ENCODE results near the gene CLCA1. TPM values are rescaled to one million over a fixed set of nuclear protein-coding genes. Genes with fewer than 3 reads are reported as not detected.
A peak's percentile ranks its signal among the peaks of the same experiment; 100 is the strongest.

CLCA1 gene, protein sequence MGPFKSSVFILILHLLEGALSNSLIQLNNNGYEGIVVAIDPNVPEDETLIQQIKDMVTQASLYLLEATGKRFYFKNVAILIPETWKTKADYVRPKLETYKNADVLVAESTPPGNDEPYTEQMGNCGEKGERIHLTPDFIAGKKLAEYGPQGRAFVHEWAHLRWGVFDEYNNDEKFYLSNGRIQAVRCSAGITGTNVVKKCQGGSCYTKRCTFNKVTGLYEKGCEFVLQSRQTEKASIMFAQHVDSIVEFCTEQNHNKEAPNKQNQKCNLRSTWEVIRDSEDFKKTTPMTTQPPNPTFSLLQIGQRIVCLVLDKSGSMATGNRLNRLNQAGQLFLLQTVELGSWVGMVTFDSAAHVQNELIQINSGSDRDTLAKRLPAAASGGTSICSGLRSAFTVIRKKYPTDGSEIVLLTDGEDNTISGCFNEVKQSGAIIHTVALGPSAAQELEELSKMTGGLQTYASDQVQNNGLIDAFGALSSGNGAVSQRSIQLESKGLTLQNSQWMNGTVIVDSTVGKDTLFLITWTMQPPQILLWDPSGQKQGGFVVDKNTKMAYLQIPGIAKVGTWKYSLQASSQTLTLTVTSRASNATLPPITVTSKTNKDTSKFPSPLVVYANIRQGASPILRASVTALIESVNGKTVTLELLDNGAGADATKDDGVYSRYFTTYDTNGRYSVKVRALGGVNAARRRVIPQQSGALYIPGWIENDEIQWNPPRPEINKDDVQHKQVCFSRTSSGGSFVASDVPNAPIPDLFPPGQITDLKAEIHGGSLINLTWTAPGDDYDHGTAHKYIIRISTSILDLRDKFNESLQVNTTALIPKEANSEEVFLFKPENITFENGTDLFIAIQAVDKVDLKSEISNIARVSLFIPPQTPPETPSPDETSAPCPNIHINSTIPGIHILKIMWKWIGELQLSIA
- under 1 TPM; 0.06 to 0.10 TPM for total RNA-seq
- polyA plus RNA-seq (ENCODE audit: insufficient read length in 2 of 2), result not detected
- long read RNA-seq, donor 1, result 0 reads
- long read RNA-seq, donor 2, result 0 reads
- long read RNA-seq, donor 3, result 0 reads
- long read RNA-seq, donor 4, result 0 reads

DNA sequence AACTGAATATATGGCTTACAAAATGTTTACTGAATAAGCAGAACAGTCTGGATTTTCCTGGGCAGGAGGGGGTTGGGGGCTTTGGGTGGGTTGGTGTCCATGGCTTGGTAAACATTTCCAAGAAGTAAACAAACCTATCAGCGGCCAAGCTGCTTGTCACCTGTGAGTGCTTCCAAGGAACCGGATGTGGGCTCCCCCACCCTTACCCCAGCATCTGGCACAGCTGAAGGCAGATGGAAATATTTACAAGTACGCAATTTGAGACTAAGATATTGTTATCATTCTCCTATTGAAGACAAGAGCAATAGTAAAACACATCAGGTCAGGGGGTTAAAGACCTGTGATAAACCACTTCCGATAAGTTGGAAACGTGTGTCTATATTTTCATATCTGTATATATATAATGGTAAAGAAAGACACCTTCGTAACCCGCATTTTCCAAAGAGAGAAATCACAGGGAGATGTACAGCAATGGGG, at the start of gene CLCA1:
TSS of gene CLCA1 (plus strand) at position 427 of the 477 bp plus-strand sequence. CDS start at position 472, 45 bp downstream.
- 80% methylated on average over 1 of the region's 7 CpGs for WGBS (ENCODE audit: insufficient coverage)
- H3K9me3 ChIP-seq (ENCODE audit: control insufficient read depth, insufficient read depth, low read length), result no peaks in the 10 kb centered on the region
- no peak for DNase-seq (ENCODE audit: low read depth in 4 of 6, low spot score in 6 of 6)
- H3K4me3 ChIP-seq (ENCODE audit: low read depth, low read length), result no peak within 1 kb of the TSS
- H3K4me1 ChIP-seq (ENCODE audit: control insufficient read depth, insufficient read depth, low read length), result no peaks in the 10 kb centered on the region
- H3K27me3 ChIP-seq (ENCODE audit: control insufficient read depth, insufficient read depth, low read length), result no peaks in the 10 kb centered on the region
- no peaks in the 10 kb centered on the region for H3K36me3 ChIP-seq (ENCODE audit: control insufficient read depth, insufficient read depth, low read length)
- no peak within 1 kb of the TSS for H3K27ac ChIP-seq (ENCODE audit: low read depth, low read length)

DNA sequence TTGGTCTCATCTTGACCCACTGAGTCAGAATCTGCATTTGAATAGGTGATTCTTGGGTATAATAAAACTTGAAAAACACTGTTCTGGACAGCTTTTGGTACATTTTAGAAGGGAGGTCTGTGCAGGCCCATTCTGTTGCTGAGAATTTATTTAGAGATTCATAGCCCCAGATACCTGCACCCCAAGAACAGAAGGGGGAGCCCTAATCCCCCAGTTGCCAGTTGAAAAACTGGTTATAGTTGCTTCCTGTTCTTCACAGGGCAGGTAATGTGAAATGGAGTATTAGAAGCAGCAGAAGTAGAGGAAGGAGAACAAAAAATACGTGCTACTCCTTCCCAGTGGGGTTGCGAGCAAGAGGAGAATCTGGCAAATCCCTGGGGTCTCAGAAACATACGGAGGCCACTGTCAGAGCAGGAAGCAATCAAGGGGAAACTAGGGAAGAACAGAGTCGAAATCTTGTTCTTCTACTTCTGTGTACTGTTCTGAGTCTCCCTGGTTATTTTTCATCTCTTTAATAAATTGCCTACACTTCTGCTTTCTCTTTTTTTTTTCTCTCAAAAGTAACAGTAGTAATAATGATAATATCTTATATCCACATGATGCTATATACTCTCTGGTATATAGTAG, 49.3 kb upstream of the CLCA1 start:
- DNase-seq (ENCODE audit: low read depth in 4 of 6, low spot score in 6 of 6), result peak in 2 of 6 donors; percentile 12 to 15
- 51% methylated on average over 3 of the region's 4 CpGs for WGBS (ENCODE audit: insufficient coverage)
- H3K9me3 ChIP-seq (ENCODE audit: control insufficient read depth, insufficient read depth, low read length), result no peaks in the 10 kb centered on the region

DNA sequence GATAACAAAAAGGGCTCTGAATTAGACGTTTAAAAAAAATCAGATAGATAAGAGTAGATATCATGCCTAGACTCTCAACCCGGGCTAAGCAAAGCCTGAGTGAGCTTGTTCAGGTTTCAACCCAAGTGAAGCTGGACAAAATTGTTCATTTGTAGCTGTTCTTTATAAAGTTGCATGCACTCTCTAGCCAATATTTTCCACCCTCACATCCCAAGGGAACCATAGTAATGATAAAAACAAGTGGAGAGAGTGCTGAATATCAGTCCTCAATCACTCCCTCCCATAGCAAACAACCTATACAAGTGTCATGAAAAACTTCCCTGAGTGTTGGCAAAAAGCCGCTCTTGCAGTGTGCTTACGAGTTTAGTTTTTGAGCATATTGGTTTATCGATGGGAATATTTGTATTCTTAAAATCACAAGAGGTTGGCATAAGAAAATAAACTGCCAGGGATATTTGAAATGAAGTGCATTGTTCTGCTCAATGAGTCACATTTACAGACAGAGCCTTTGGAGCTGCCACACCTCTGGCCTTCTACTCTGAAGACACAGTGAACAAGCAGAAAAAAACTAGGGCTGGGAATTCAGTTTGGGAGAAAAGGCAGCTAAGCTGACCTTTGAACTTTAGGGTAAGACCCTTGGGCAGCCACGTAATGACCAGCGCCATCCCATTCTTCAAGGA, 47.0 kb upstream of the CLCA1 start:
- Histone ChIP-seq H3K27me3 (ENCODE audit: control insufficient read depth, insufficient read depth, low read length) (no peaks in the 10 kb centered on the region), H3K9me3 (ENCODE audit: control insufficient read depth, insufficient read depth, low read length) (no peaks in the 10 kb centered on the region), H3K4me3 (ENCODE audit: low read depth, low read length) (no peak overlapping the region), H3K27ac (ENCODE audit: low read depth, low read length) (no peak overlapping the region), H3K36me3 (ENCODE audit: control insufficient read depth, insufficient read depth, low read length) (no peaks in the 10 kb centered on the region), H3K4me1 (ENCODE audit: control insufficient read depth, insufficient read depth, low read length) (no peaks in the 10 kb centered on the region)
- 50% methylated on average over 1 of the region's 7 CpGs for WGBS (ENCODE audit: insufficient coverage)
- no peak for DNase-seq (ENCODE audit: low read depth in 4 of 6, low spot score in 6 of 6)

More for the DNA sequence above, 49.3 kb upstream of the CLCA1 start:
- Histone ChIP-seq H3K4me1 (ENCODE audit: control insufficient read depth, insufficient read depth, low read length) (no peaks in the 10 kb centered on the region), H3K4me3 (ENCODE audit: low read depth, low read length) (no peak overlapping the region), H3K36me3 (ENCODE audit: control insufficient read depth, insufficient read depth, low read length) (no peaks in the 10 kb centered on the region), H3K27me3 (ENCODE audit: control insufficient read depth, insufficient read depth, low read length) (no peaks in the 10 kb centered on the region), H3K27ac (ENCODE audit: low read depth, low read length) (no peak overlapping the region)

DNA sequence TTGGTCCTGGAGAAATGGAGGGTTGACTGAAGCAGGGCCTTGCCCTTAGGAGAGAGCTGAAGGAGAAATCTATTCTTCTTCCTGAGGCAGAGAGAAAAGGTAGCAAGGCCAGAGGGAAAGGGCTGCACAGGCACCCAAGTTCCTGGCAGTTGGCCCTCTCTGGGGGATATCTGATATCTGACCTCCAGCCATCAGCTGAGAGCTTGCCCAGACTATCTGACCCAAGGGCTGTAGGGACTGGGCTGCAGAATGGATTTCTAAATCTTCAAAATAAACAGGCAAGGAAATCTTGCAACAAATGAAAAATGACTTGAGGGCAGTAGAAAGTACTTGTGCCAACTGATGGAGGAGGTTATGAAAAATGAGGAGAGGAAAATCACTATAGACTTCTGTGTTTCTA, 45.3 kb upstream of the CLCA1 start:
- Histone ChIP-seq H3K4me1 (ENCODE audit: control insufficient read depth, insufficient read depth, low read length) (no peaks in the 10 kb centered on the region), H3K27ac (ENCODE audit: low read depth, low read length) (no peak overlapping the region), H3K4me3 (ENCODE audit: low read depth, low read length) (no peak overlapping the region), H3K36me3 (ENCODE audit: control insufficient read depth, insufficient read depth, low read length) (no peaks in the 10 kb centered on the region), H3K27me3 (ENCODE audit: control insufficient read depth, insufficient read depth, low read length) (no peaks in the 10 kb centered on the region), H3K9me3 (ENCODE audit: control insufficient read depth, insufficient read depth, low read length) (no peaks in the 10 kb centered on the region)
- no peak for DNase-seq (ENCODE audit: low read depth in 4 of 6, low spot score in 6 of 6)

DNA sequence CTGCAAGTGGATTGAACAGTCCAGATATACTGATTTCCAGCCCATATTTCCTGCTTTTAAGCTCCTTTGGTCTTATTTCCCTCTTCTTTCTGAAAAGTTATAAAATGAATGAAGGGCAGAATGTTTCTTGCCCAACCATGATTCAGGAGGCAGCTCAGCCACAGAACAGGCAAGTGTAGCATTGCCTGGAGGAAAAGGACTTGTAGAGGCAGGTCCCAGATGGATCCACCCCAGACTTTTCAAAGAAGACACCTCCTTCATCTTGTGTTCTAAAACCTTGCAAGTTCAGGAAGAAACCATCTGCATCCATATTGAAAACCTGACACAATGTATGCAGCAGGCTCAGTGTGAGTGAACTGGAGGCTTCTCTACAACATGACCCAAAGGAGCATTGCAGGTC, 44.9 kb upstream of the CLCA1 start, which contains the start of gene CLCA2:
TSS of gene CLCA2 (plus strand) at position 299 of the 400 bp plus-strand sequence. CDS start at position 376, 77 bp downstream.
- H3K36me3 ChIP-seq (ENCODE audit: control insufficient read depth, insufficient read depth, low read length), result no peaks in the 10 kb centered on the region

DNA sequence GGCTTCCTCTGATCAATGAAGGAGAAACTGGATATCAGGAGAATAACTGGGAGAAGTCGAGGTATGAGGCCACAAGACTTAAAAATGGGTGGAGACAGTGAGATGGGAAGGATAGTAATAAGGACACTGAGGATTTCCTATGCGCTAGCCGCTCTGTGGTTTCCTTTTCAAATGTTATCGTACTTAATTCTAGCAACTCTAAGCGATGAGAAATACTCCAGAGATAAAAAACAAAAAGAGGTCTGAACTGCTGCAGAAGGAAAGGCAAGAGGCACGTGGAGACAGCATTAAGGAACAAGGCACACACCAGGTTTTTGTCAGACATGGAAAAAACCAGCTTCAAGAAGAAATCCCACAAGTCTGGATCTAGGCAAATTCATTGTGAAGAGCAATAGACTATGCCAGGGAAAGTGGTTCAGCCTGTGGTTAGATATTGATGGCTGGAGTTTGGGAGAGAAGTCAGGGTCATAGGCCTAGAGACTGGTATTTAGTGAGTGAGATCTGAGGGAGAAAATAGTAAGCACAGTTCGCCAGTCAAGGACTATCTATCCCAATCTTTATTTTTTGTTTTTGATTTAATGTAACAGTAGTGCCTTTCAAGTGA, 39.5 kb upstream of the CLCA1 start:
- DNase-seq (ENCODE audit: low read depth in 4 of 6, low spot score in 6 of 6), result no peak
- no peaks in the 10 kb centered on the region for H3K4me1 ChIP-seq (ENCODE audit: control insufficient read depth, insufficient read depth, low read length)
- no peaks in the 10 kb centered on the region for H3K9me3 ChIP-seq (ENCODE audit: control insufficient read depth, insufficient read depth, low read length)
- H3K27me3 ChIP-seq (ENCODE audit: control insufficient read depth, insufficient read depth, low read length), result no peaks in the 10 kb centered on the region
- no peak overlapping the region for H3K4me3 ChIP-seq (ENCODE audit: low read depth, low read length)
- H3K36me3 ChIP-seq (ENCODE audit: control insufficient read depth, insufficient read depth, low read length), result no peaks in the 10 kb centered on the region
- 89% methylated on average over 5 of the region's 7 CpGs for WGBS (ENCODE audit: insufficient coverage)
- H3K27ac ChIP-seq (ENCODE audit: low read depth, low read length), result no peak overlapping the region

More for the DNA sequence above, 44.9 kb upstream of the CLCA1 start, which contains the start of gene CLCA2:
- Histone ChIP-seq H3K4me1 (ENCODE audit: control insufficient read depth, insufficient read depth, low read length) (no peaks in the 10 kb centered on the region), H3K4me3 (ENCODE audit: low read depth, low read length) (no peak within 1 kb of the TSS), H3K27ac (ENCODE audit: low read depth, low read length) (no peak within 1 kb of the TSS), H3K27me3 (ENCODE audit: control insufficient read depth, insufficient read depth, low read length) (no peaks in the 10 kb centered on the region), H3K9me3 (ENCODE audit: control insufficient read depth, insufficient read depth, low read length) (no peaks in the 10 kb centered on the region)
- DNase-seq (ENCODE audit: low read depth in 4 of 6, low spot score in 6 of 6), result no peak

DNA sequence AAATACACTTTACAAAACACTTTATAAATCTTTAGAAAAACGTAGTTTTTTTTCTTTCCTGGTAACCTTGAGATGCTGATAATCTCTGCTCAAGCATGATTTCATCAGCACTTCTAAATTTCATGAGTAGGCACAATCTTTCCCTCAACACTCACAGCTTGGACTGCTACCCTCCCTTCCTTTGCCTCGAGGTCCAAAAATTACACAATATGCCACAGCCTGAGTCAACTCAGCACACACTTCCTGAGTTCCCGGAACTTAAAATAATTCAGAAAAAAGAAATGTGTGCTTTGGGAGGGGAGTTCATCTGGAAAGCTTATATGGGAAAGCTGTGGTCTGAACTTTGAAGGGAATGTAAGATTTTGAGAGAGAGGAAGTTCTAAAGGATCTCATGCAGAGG, 38.9 kb upstream of the CLCA1 start:
- Histone ChIP-seq H3K4me1 (ENCODE audit: control insufficient read depth, insufficient read depth, low read length) (no peaks in the 10 kb centered on the region), H3K27ac (ENCODE audit: low read depth, low read length) (no peak overlapping the region), H3K27me3 (ENCODE audit: control insufficient read depth, insufficient read depth, low read length) (no peaks in the 10 kb centered on the region), H3K9me3 (ENCODE audit: control insufficient read depth, insufficient read depth, low read length) (no peaks in the 10 kb centered on the region), H3K36me3 (ENCODE audit: control insufficient read depth, insufficient read depth, low read length) (no peaks in the 10 kb centered on the region), H3K4me3 (ENCODE audit: low read depth, low read length) (no peak overlapping the region)
- DNase-seq (ENCODE audit: low read depth in 4 of 6, low spot score in 6 of 6), result peak in 1 of 6 donors; percentile 34
- WGBS (ENCODE audit: insufficient coverage), result no CpG with 5 or more reads among the region's 3 CpGs

DNA sequence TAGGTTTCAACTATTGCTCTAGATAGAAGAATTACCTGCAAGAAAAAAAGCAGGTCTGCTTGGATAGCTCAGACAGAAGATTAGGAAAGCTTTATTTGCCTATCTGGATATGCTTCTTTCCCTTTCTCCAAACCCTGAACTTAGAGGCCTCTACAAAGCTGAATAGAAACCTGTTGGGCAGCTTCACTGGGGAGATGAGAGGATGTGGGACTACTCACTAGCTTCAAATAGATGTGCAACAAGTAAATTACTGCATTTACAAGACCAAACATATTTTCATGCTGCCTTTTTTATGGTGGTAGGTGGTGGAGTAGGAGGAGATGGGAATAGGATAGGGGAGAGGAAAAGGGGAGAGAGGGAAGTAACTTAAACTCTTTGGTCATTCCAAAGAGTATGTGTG, 38.4 kb upstream of the CLCA1 start:
- Histone ChIP-seq H3K36me3 (ENCODE audit: control insufficient read depth, insufficient read depth, low read length) (no peaks in the 10 kb centered on the region), H3K4me1 (ENCODE audit: control insufficient read depth, insufficient read depth, low read length) (no peaks in the 10 kb centered on the region), H3K27me3 (ENCODE audit: control insufficient read depth, insufficient read depth, low read length) (no peaks in the 10 kb centered on the region), H3K4me3 (ENCODE audit: low read depth, low read length) (no peak overlapping the region), H3K9me3 (ENCODE audit: control insufficient read depth, insufficient read depth, low read length) (no peaks in the 10 kb centered on the region), H3K27ac (ENCODE audit: low read depth, low read length) (no peak overlapping the region)
- DNase-seq (ENCODE audit: low read depth in 4 of 6, low spot score in 6 of 6), result no peak

DNA sequence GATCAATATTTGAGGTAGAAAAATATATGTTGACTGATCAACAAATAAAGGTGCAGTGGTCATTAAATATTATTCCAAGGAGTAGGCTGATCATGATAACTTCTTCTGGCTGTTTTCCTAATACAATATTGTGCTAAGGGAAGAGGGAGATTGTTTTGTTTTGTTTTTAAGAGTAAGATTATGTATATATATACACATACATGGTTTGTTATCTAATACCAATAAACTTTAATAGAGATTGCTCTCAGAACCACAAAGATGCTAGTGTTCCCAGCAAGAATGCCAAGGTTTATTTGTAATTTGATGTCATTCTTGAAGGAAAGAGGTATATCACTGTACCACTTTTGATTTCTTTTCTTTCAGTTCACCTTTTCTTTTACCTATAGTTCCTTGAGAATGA, 34.7 kb upstream of the CLCA1 start:
- Histone ChIP-seq H3K4me3 (ENCODE audit: low read depth, low read length) (no peak overlapping the region), H3K4me1 (ENCODE audit: control insufficient read depth, insufficient read depth, low read length) (no peaks in the 10 kb centered on the region), H3K27ac (ENCODE audit: low read depth, low read length) (no peak overlapping the region), H3K36me3 (ENCODE audit: control insufficient read depth, insufficient read depth, low read length) (no peaks in the 10 kb centered on the region), H3K27me3 (ENCODE audit: control insufficient read depth, insufficient read depth, low read length) (no peaks in the 10 kb centered on the region), H3K9me3 (ENCODE audit: control insufficient read depth, insufficient read depth, low read length) (no peaks in the 10 kb centered on the region)
- DNase-seq (ENCODE audit: low read depth in 4 of 6, low spot score in 6 of 6), result no peak

All from spinal cord (tissue), 10 donors.